Gastrocnemius medialis (tissue), 4 donors: Measurements from ENCODE around the gene TRIP12. TPM values are rescaled to one million over a fixed set of nuclear protein-coding genes. Genes with fewer than 3 reads are reported as not detected.

ENCODE experiments used
- ATAC-seq, 2 donors: fragments of 150-250 bp; one replicate each; pipeline ENCODE4 v1.9.1; 2016
- DNase-seq, 2 donors: peaks; one replicate each; pipeline ENCODE4 v3.0.0-alpha.2; 2019
- H3K27ac ChIP-seq, 4 donors: fragments of 200-600 bp; sonication (generic); 1 replicate in 1 of 4; 2 replicates in 3 of 4; pipeline ENCODE4 v1.5.1; 2016 to 2018; ENCODE audit warnings: mild to moderate bottlenecking in 2 of 4, moderate library complexity in 1 of 4
- H3K27me3 ChIP-seq, 3 donors: fragments of 200-600 bp; sonication (generic) in 2 of 3; 1 replicate in 1 of 3; 2 replicates in 2 of 3; pipeline versions ENCODE4 v1.5.1 to v1.6.0; 2016 to 2019; ENCODE audit warnings: mild to moderate bottlenecking in 1 of 3, moderate library complexity in 1 of 3
- H3K36me3 ChIP-seq, 2 donors: fragments of 200-600 bp; sonication (generic) in 1 of 2; one replicate each; pipeline ENCODE4 v1.5.1; 2017 to 2018
- H3K4me1 ChIP-seq, 2 donors: fragments of 200-600 bp; sonication (generic) in 1 of 2; one replicate each; pipeline ENCODE4 v1.5.1; 2016 to 2017; ENCODE audit warnings: mild to moderate bottlenecking in 2 of 2
- H3K4me3 ChIP-seq, 4 donors: fragments of 200-600 bp; sonication (generic) in 3 of 4; 1 replicate in 1 of 4; 2 replicates in 3 of 4; pipeline ENCODE4 v1.5.1; 2016 to 2019; ENCODE audit warnings: mild to moderate bottlenecking in 2 of 4
- H3K9me3 ChIP-seq, 3 donors: fragments of 200-600 bp; sonication (generic) in 2 of 3; 1 replicate in 1 of 3; 2 replicates in 2 of 3; pipeline ENCODE4 v1.5.1; 2016 to 2019
- CTCF ChIP-seq, 5 experiments: fragments of 450-650 bp in 3 of 5; fragments of 200-600 bp in 2 of 5; sonication (generic) in 2 of 5; IDR thresholded peaks in 4 of 5; conservative IDR thresholded peaks in 1 of 5; 1 replicate in 4 of 5; 2 replicates in 1 of 5; pipeline ENCODE4 v1.5.1; 2016 to 2019; ENCODE audit warnings: antibody characterized with exemption in 5 of 5, mild to moderate bottlenecking in 3 of 5, moderate library complexity in 3 of 5
- POLR2A ChIP-seq, 2 donors: fragments of 450-650 bp; IDR thresholded peaks; one replicate each; pipeline ENCODE4 v1.6.1; 2017; ENCODE audit warnings: antibody characterized with exemption in 2 of 2, mild to moderate bottlenecking in 2 of 2, moderate library complexity in 2 of 2
- in situ Hi-C, 4 donors: fragments of 200-750 bp; cut with MboI; loops; one replicate each; pipeline versions ENCODE4 v1.15.0 to v1.8.0; 2017; ENCODE audit warnings: low sequenced_read_pairs in 4 of 4
- intact Hi-C: fragments of 100-400 bp; cut with DNase I; formaldehyde crosslinking; loops from one replicate; pipeline ENCODE4 v1.15.1; 2023; ENCODE audit warnings: low total_unique reads
- total RNA-seq, 4 donors: library from RNA; depleted of rRNA; stranded (reverse); fragments of >200 nt; gene quantifications; one replicate each; pipeline versions ENCODE4 v1.1.0 to v1.2.3, GENCODE V29; 2016

The TRIP12 gene
- total RNA-seq, 4 donors from 2014 or later, result 122 to 152 (median 141) TPM

GRCh38 chr2:229715895-229716507 is 205.8 kb downstream of the TRIP12 start:
- Histone ChIP-seq H3K9me3 (no peaks in the 10 kb centered on the region), H3K27ac (no peak overlapping the region), H3K4me1 (peaks cover 0 to 13% of the 10 kb centered on the region in 2 donors), H3K4me3 (no peak overlapping the region), H3K27me3 (peaks cover 39 to 62% (median 46%) of the 10 kb centered on the region in 3 donors), H3K36me3 (no peaks in the 10 kb centered on the region)
- intact Hi-C loops, result no loop called here
- ATAC-seq (no peak), DNase-seq (no peak)
- in situ Hi-C loops, result no loop called here
- TF ChIP-seq POLR2A (IDR thresholded peaks at IDR 0.05), result no peak
- no peak for TF ChIP-seq CTCF (IDR thresholded peaks at IDR 0.05 in 4 of 5, conservative IDR thresholded peaks at IDR 0.05 in 1 of 5)

GRCh38 chr2:229714736-229715541 is 206.9 kb downstream of the TRIP12 start:
- Histone ChIP-seq H3K9me3 (no peaks in the 10 kb centered on the region), H3K4me1 (peaks cover 0 to 13% of the 10 kb centered on the region in 2 donors), H3K27me3 (peaks cover 41 to 65% (median 52%) of the 10 kb centered on the region in 3 donors), H3K36me3 (no peaks in the 10 kb centered on the region), H3K4me3 (peak overlapping the region; percentile 30 to 49 (median 38)), H3K27ac (no peak overlapping the region)
- ATAC-seq, result peak; percentile 18 to 47
- TF ChIP-seq POLR2A (IDR thresholded peaks at IDR 0.05), result no peak
- no peak for TF ChIP-seq CTCF (IDR thresholded peaks at IDR 0.05 in 4 of 5, conservative IDR thresholded peaks at IDR 0.05 in 1 of 5)
- intact Hi-C loops (no loop called here), in situ Hi-C loops (no loop called here)
- no peak for DNase-seq

- Histone ChIP-seq H3K4me1 (peaks cover 0 to 13% of the 10 kb centered on the region in 2 donors), H3K27ac (no peak within 1 kb of the TSS), H3K36me3 (no peaks in the 10 kb centered on the region), H3K27me3 (peaks cover 40 to 65% (median 52%) of the 10 kb centered on the region in 3 donors), H3K9me3 (no peaks in the 10 kb centered on the region), H3K4me3 (peak within 1 kb of the TSS; percentile 30 to 49 (median 38))
- no peak for DNase-seq
- in situ Hi-C loops (no loop called here), intact Hi-C loops (no loop called here)
- ATAC-seq, result no peak
- TF ChIP-seq CTCF (IDR thresholded peaks at IDR 0.05 in 4 of 5, conservative IDR thresholded peaks at IDR 0.05 in 1 of 5) (no peak), POLR2A (IDR thresholded peaks at IDR 0.05) (no peak)
These were observed 207.6 kb downstream of the TRIP12 start, which contains the start of gene DNER for GRCh38 chr2:229714080-229714735. TSS of gene DNER (minus strand) at chr2:229714555. CDS start at chr2:229714423, 132 bp downstream.

Other genes with a start within 250 kb of the TRIP12 start
- gene DNER, start 207.5 kb downstream of the TRIP12 start, total RNA-seq, result 1 to 10 TPM in 2 of 4 donors, under 1 TPM in 2; 0.41 to 2.6 (median 1.2) TPM
- gene FBXO36, start 494 bp upstream of the TRIP12 start, total RNA-seq, result 1 to 10 TPM in 2 of 4 donors, under 1 TPM in 2; 0.64 to 2.2 (median 0.98) TPM
- gene SLC16A14, start 146.9 kb upstream of the TRIP12 start, total RNA-seq, result under 1 TPM; 0.44 to 0.66 (median 0.58) TPM